HepG2 (cell line): Measurements from ENCODE around the gene TTC17. TPM values are rescaled to one million over a fixed set of nuclear protein-coding genes. Genes with fewer than 3 reads are reported as not detected.

Experiments used
- ATAC-seq: fragments of 200-7000 bp; cut with Tn5 transposase; 3 replicates; pipeline ENCODE4 v1.9.1; 2020; ENCODE audit warnings: mild to moderate bottlenecking, moderate library complexity
- BruUV-seq: library from RNA; stranded (reverse); fragments of 400-500 nt; replicated peaks from 2 replicates; lab custom pipeline; 2021; lab: Mats Ljungman, UMichigan
- CTCF ChIA-PET: fragments of 300-600 bp; formaldehyde crosslinking; extraction: SDS; loops from one replicate; lab custom pipeline; 2021; ENCODE audit warnings: low total read pairs, inconsistent platforms, low intra/inter-chr PET ratio; lab: Yijun Ruan, JAX
- POLR2A ChIA-PET: fragments of 350-600 bp; sonication (Branson Sonifier 250); formaldehyde crosslinking; loops from one replicate; lab custom pipeline; 2020; ENCODE audit warnings: antibody characterized with exemption, inconsistent platforms; lab: Yijun Ruan, JAX
- DNase-seq: peaks from one replicate; pipeline ENCODE4 v3.0.0-alpha.2; 2015; ENCODE audit warnings: low spot score
- FAIRE-seq: peaks from 3 replicates; lab custom pipeline; 2011; peaks lifted over from hg19 to GRCh38; lab: Jason Lieb, UNC
- H2AFZ ChIP-seq: one replicate; pipeline ENCODE4 v1.6.1; 2011; ENCODE audit warnings: low read length, inconsistent platforms
- H3K27ac ChIP-seq: fragments of 300-600 bp; 3 replicates; pipeline ENCODE4 v1.8.0; 2011; ENCODE audit warnings: mixed run types, mild to moderate bottlenecking, mixed read lengths, low read length, inconsistent platforms; ENCODE audit not compliant: insufficient read depth; ENCODE audit errors: extremely low read length
- H3K27me3 ChIP-seq, 2 experiments: fragments of 200-600 bp in 1 of 2; 2 replicates in 1 of 2; 3 replicates in 1 of 2; pipeline versions ENCODE4 v1.6.0 to v1.8.0; 2011; ENCODE audit warnings: low read length in 2 of 2, mild to moderate bottlenecking in 2 of 2, moderate library complexity in 2 of 2, inconsistent platforms in 1 of 2; ENCODE audit not compliant: insufficient read depth in 2 of 2, control insufficient read depth in 1 of 2
- H3K36me3 ChIP-seq, 2 experiments: fragments of 200-600 bp in 1 of 2; replicated peaks in 1 of 2; 2 replicates in 1 of 2; 3 replicates in 1 of 2; pipeline versions ENCODE4 v1.5.1 to v1.8.0; 2011; ENCODE audit warnings: low read length in 2 of 2, inconsistent platforms in 1 of 2; ENCODE audit not compliant: insufficient read depth in 2 of 2, control insufficient read depth in 1 of 2
- H3K4me1 ChIP-seq: 2 replicates; pipeline ENCODE4 v1.5.1; 2012; ENCODE audit warnings: low read length, inconsistent platforms; ENCODE audit not compliant: insufficient read depth
- H3K4me2 ChIP-seq: 2 replicates; pipeline ENCODE4 v1.6.0; 2011; ENCODE audit warnings: low read depth, low read length, inconsistent platforms
- H3K4me3 ChIP-seq, 3 experiments: fragments of 200-600 bp in 1 of 3; sonication (generic), shearing (Covaris generic) in 1 of 3; replicated peaks in 1 of 3; 2 replicates each; pipeline ENCODE4 v1.5.1; 2011 to 2016; ENCODE audit warnings: low read length in 3 of 3, inconsistent platforms in 2 of 3, low read depth in 2 of 3, mild to moderate bottlenecking in 2 of 3, control low read depth in 1 of 3, mixed read lengths in 1 of 3; ENCODE audit not compliant: insufficient read depth in 1 of 3
- H3K79me2 ChIP-seq: one replicate; pipeline ENCODE4 v1.6.1; 2011; ENCODE audit warnings: low read length, inconsistent platforms; ENCODE audit not compliant: insufficient read depth
- H3K9ac ChIP-seq: 2 replicates; pipeline ENCODE4 v1.6.0; 2011; ENCODE audit warnings: mild to moderate bottlenecking, low read depth, low read length, inconsistent platforms; ENCODE audit not compliant: insufficient read depth
- H3K9me3 ChIP-seq: 2 replicates; pipeline ENCODE4 v1.5.1; 2012; ENCODE audit warnings: mild to moderate bottlenecking, low read length
- H4K20me1 ChIP-seq: 2 replicates; pipeline ENCODE4 v1.6.0; 2011; ENCODE audit warnings: inconsistent platforms, mild to moderate bottlenecking, low read length, moderate library complexity; ENCODE audit not compliant: insufficient read depth
- AGO1 ChIP-seq: fragments of 200-400 bp; formaldehyde crosslinking; IDR thresholded peaks from 2 replicates; pipeline ENCODE4 v1.6.1; 2017; ENCODE audit warnings: mild to moderate bottlenecking, low read depth, low read length, moderate library complexity; ENCODE audit not compliant: poor library complexity, severe bottlenecking
- CHD4 ChIP-seq: fragments of 200-600 bp; sonication (generic); IDR thresholded peaks from 2 replicates; pipeline ENCODE4 v1.7.0; 2017; ENCODE audit warnings: mild to moderate bottlenecking, low read length, borderline replicate concordance
- FOXO1 ChIP-seq: sonication (generic); formaldehyde crosslinking; IDR thresholded peaks from 2 replicates; pipeline ENCODE4 v1.4.0; 2020; ENCODE audit warnings: missing genetic modification reagents
- KLF11 ChIP-seq: IDR thresholded peaks from 2 replicates; pipeline ENCODE4 v1.6.1; 2016; ENCODE audit warnings: missing compliant biosample characterization
- MBD4 ChIP-seq: IDR thresholded peaks from 2 replicates; pipeline ENCODE4 v1.6.1; 2012; ENCODE audit warnings: low read length, inconsistent platforms, borderline replicate concordance
- PAF1 ChIP-seq: IDR thresholded peaks from 2 replicates; pipeline ENCODE4 v1.6.1; 2016; ENCODE audit warnings: missing genetic modification reagents, missing compliant biosample characterization
- SETDB1 ChIP-seq: sonication (generic); formaldehyde crosslinking; IDR thresholded peaks from 2 replicates; pipeline ENCODE4 v1.5.1; 2020; ENCODE audit warnings: missing genetic modification reagents, mild to moderate bottlenecking, borderline replicate concordance
- STAG1 ChIP-seq: sonication (generic); formaldehyde crosslinking; IDR thresholded peaks from 2 replicates; pipeline ENCODE4 v1.4.0; 2020; ENCODE audit warnings: missing genetic modification reagents
- TBX2 ChIP-seq: sonication (generic); formaldehyde crosslinking; IDR thresholded peaks from 2 replicates; pipeline ENCODE4 v1.5.0; 2020; ENCODE audit warnings: missing genetic modification reagents, mild to moderate bottlenecking, borderline replicate concordance
- ZBTB26 ChIP-seq: IDR thresholded peaks from 2 replicates; pipeline ENCODE4 v1.6.1; 2016; ENCODE audit warnings: missing compliant biosample characterization, missing genetic modification reagents, borderline replicate concordance
- WGBS: methylation state at CpG from one replicate; pipeline ENCODE4 v1.1.6; 2017; ENCODE audit warnings: low lambda C conversion rate; 5-methylcytosine and 5-hydroxymethylcytosine counted together
- in situ Hi-C: cut with HindIII; loops from 2 replicates; pipeline ENCODE4 v1.10.0; 2017; ENCODE audit warnings: low pct_unique_long_range_greater_than_20kb; ENCODE audit not compliant: extremely low pct_ligation_motif_present
- intact Hi-C: fragments of 100-400 bp; cut with micrococcal nuclease; formaldehyde crosslinking; loops from one replicate; pipeline ENCODE4 v1.10.0; 2022; ENCODE audit not compliant: unreplicated experiment
- polyA plus RNA-seq, 8 experiments: library from polyadenylated mRNA; depleted of rRNA in 3 of 8; stranded (reverse) in 7 of 8; unstranded in 1 of 8; fragments of >200 nt; fragmentation: Illumina TruSeq in 4 of 8; extraction: Trizol in 4 of 8; gene quantifications; 2 replicates each; pipeline versions ENCODE4 v1.2.1 to v1.2.3, GENCODE V29; 2011 to 2016; ENCODE audit warnings: low read depth in 4 of 8, missing spikeins in 1 of 8, mixed read lengths in 1 of 8; ENCODE audit not compliant: insufficient read depth in 1 of 8
- total RNA-seq, 5 experiments: library from RNA; depleted of rRNA; stranded (reverse); fragments of >200 nt; fragmentation: Illumina TruSeq; extraction: Trizol; gene quantifications; 2 replicates each; pipeline ENCODE4 v1.2.3, GENCODE V29; 2016; ENCODE audit warnings: low read depth in 1 of 5
- TF ChIP-seq, protein P1 (sequence below): sonication (generic); formaldehyde crosslinking; IDR thresholded peaks from 2 replicates; pipeline ENCODE4 v1.5.0; 2020; ENCODE audit warnings: missing genetic modification reagents, mild to moderate bottlenecking, borderline replicate concordance
- TF ChIP-seq, protein P2 (sequence below): sonication (generic); formaldehyde crosslinking; IDR thresholded peaks from 2 replicates; pipeline ENCODE4 v1.4.0; 2020; ENCODE audit warnings: missing genetic modification reagents
- TF ChIP-seq, protein P3 (sequence below): sonication (generic); formaldehyde crosslinking; IDR thresholded peaks from 2 replicates; pipeline ENCODE4 v1.4.0; 2020; ENCODE audit warnings: mild to moderate bottlenecking, low read depth, missing genetic modification reagents

Gene TTC17
- total and polyA plus RNA-seq, 2 of the 13 experiments (the other 11 are each of a cell fraction or from before 2014, with no cell fraction given): 55.9 to 99.7 TPM

GRCh38 chr11:43399983-43400630, 41.4 kb downstream of the TTC17 start:
- Histone ChIP-seq H3K27me3 (no peaks in the 10 kb centered on the region), H3K27ac (no peak overlapping the region), H4K20me1 (no peaks in the 10 kb centered on the region), H3K4me3 (no peak overlapping the region), H3K4me2 (no peak overlapping the region), H3K36me3 (peaks cover 14 to 55% of the 10 kb centered on the region in 2 experiments), H3K9me3 (no peaks in the 10 kb centered on the region), H2AFZ (no peak overlapping the region), H3K4me1 (no peaks in the 10 kb centered on the region), H3K9ac (no peak overlapping the region), H3K79me2 (no peaks in the 10 kb centered on the region)
- intact Hi-C loops (no loop called here), in situ Hi-C loops (no loop called here)
- ChIA-PET POLR2A (no interaction called here), CTCF (no interaction called here)
- ATAC-seq: no peak
- 46% methylated on average over 2 of the region's 2 CpGs for WGBS
- BruUV-seq: no TSS peak
- no peak for FAIRE-seq
- TF ChIP-seq TBX2 (no peak), SETDB1 (no peak), ZBTB26 (CRISPR knock-in tag) (no peak), MBD4 (no peak), PAF1 (CRISPR knock-in tag) (no peak), KLF11 (CRISPR knock-in tag) (no peak), AGO1 (no peak), CHD4 (no peak), STAG1 (CRISPR knock-in tag) (no peak), FOXO1 (CRISPR knock-in tag) (no peak)
- TF ChIP-seq, protein P1, sequence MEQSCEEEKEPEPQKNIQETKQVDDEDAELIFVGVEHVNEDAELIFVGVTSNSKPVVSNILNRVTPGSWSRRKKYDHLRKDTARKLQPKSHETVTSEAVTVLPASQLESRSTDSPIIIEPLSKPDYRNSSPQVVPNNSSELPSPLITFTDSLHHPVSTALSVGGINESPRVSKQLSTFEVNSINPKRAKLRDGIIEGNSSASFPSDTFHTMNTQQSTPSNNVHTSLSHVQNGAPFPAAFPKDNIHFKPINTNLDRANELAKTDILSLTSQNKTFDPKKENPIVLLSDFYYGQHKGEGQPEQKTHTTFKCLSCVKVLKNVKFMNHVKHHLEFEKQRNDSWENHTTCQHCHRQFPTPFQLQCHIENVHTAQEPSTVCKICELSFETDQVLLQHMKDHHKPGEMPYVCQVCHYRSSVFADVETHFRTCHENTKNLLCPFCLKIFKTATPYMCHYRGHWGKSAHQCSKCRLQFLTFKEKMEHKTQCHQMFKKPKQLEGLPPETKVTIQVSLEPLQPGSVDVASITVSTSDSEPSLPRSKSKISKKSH: no peak
- TF ChIP-seq, protein P2, sequence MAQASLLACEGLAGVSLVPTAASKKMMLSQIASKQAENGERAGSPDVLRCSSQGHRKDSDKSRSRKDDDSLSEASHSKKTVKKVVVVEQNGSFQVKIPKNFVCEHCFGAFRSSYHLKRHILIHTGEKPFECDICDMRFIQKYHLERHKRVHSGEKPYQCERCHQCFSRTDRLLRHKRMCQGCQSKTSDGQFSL (CRISPR knock-in tag): no peak
- TF ChIP-seq, protein P3, sequence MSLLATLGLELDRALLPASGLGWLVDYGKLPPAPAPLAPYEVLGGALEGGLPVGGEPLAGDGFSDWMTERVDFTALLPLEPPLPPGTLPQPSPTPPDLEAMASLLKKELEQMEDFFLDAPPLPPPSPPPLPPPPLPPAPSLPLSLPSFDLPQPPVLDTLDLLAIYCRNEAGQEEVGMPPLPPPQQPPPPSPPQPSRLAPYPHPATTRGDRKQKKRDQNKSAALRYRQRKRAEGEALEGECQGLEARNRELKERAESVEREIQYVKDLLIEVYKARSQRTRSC (CRISPR knock-in tag): no peak
- no peak for DNase-seq
